WTC11 (cell line): ENCODE data around the gene KAT6B. TPM values are rescaled to one million over a fixed set of nuclear protein-coding genes. Genes with fewer than 3 reads are reported as not detected.

Experiments used
- ATAC-seq: fragments of 200-7000 bp; cut with Tn5 transposase; 2 replicates; pipeline ENCODE4 v1.10.0; 2021; ENCODE audit warnings: mild to moderate bottlenecking, moderate library complexity
- CTCF ChIA-PET: fragments of 300-600 bp; sonication (Branson Sonifier 250); formaldehyde crosslinking; loops from one replicate; lab custom pipeline; 2021; ENCODE audit warnings: antibody characterized with exemption; lab: Charles Lee
- POLR2A ChIA-PET: fragments of 350-600 bp; sonication (Branson Sonifier 250); formaldehyde crosslinking; loops from one replicate; lab custom pipeline; 2021; ENCODE audit warnings: antibody characterized with exemption; lab: Charles Lee
- DNase-seq: peaks from one replicate; pipeline ENCODE4 v3.0.0; 2021; ENCODE audit warnings: low spot score
- H3K27ac Mint-ChIP-seq: 2 replicates; pipeline ENCODE4 v1.8.0; 2021; ENCODE audit warnings: mixed read lengths
- H3K27me3 Mint-ChIP-seq: 2 replicates; pipeline ENCODE4 v1.8.0; 2021; ENCODE audit warnings: low read depth, mild to moderate bottlenecking, moderate library complexity, mixed read lengths
- H3K36me3 Mint-ChIP-seq: 2 replicates; pipeline ENCODE4 v1.8.0; 2021; ENCODE audit warnings: mixed read lengths
- H3K4me1 Mint-ChIP-seq: 2 replicates; pipeline ENCODE4 v1.8.0; 2022; ENCODE audit warnings: mixed read lengths
- H3K4me3 Mint-ChIP-seq: 2 replicates; pipeline ENCODE4 v1.8.0; 2021; ENCODE audit warnings: mild to moderate bottlenecking, moderate library complexity, mixed read lengths
- H3K9me3 Mint-ChIP-seq: 2 replicates; pipeline ENCODE4 v1.8.0; 2021; ENCODE audit warnings: mixed read lengths
- AR ChIP-seq: fragments of 250-450 bp; sonication (Bioruptor Pico); IDR thresholded peaks from 2 replicates; pipeline ENCODE4 v1.9.0; 2021; ENCODE audit warnings: mild to moderate bottlenecking
- ATF1 ChIP-seq: sonication (generic); formaldehyde crosslinking; IDR thresholded peaks from 2 replicates; pipeline ENCODE4 v1.8.1; 2023; ENCODE audit warnings: mild to moderate bottlenecking, moderate library complexity, missing genetic modification reagents
- CBFB ChIP-seq: sonication (generic); formaldehyde crosslinking; IDR thresholded peaks from 2 replicates; pipeline ENCODE4 v1.8.1; 2022; ENCODE audit warnings: mild to moderate bottlenecking, low read depth, missing genetic modification reagents
- CREB1 ChIP-seq: sonication (generic); formaldehyde crosslinking; IDR thresholded peaks from 2 replicates; pipeline ENCODE4 v1.8.0; 2023; ENCODE audit warnings: mild to moderate bottlenecking, missing genetic modification reagents
- E2F1 ChIP-seq: sonication (generic); formaldehyde crosslinking; IDR thresholded peaks from 2 replicates; pipeline ENCODE4 v1.8.0; 2022; ENCODE audit warnings: mild to moderate bottlenecking, missing genetic modification reagents
- GABPB1 ChIP-seq: sonication (generic); formaldehyde crosslinking; IDR thresholded peaks from 2 replicates; pipeline ENCODE4 v1.8.1; 2023; ENCODE audit warnings: mild to moderate bottlenecking, missing genetic modification reagents
- GTF2I ChIP-seq: fragments of 250-450 bp; sonication (Bioruptor Pico); conservative IDR thresholded peaks from 2 replicates; pipeline ENCODE4 v1.4.0; 2021; ENCODE audit warnings: mild to moderate bottlenecking
- MLX ChIP-seq: sonication (generic); formaldehyde crosslinking; IDR thresholded peaks from 2 replicates; pipeline ENCODE4 v1.8.1; 2023; ENCODE audit warnings: mild to moderate bottlenecking, missing genetic modification reagents, moderate library complexity
- MXD4 ChIP-seq: fragments of 250-450 bp; sonication (Bioruptor Pico); IDR thresholded peaks from 2 replicates; pipeline ENCODE4 v1.8.0; 2021; ENCODE audit warnings: mild to moderate bottlenecking, moderate library complexity, borderline replicate concordance
- NFATC4 ChIP-seq: fragments of 250-450 bp; sonication (Bioruptor Pico); IDR thresholded peaks from 2 replicates; pipeline ENCODE4 v1.9.0; 2021; ENCODE audit warnings: mild to moderate bottlenecking
- NFYB ChIP-seq: sonication (generic); formaldehyde crosslinking; conservative IDR thresholded peaks from 2 replicates; pipeline ENCODE4 v1.8.0; 2022; ENCODE audit warnings: low read depth, missing genetic modification reagents
- NR3C1 ChIP-seq: sonication (generic); formaldehyde crosslinking; conservative IDR thresholded peaks from 2 replicates; pipeline ENCODE4 v1.8.1; 2023; ENCODE audit warnings: low read depth, mild to moderate bottlenecking, missing genetic modification reagents
- PRRX2 ChIP-seq: fragments of 250-450 bp; sonication (Bioruptor Pico); IDR thresholded peaks from 2 replicates; pipeline ENCODE4 v1.8.0; 2021; ENCODE audit warnings: mild to moderate bottlenecking
- RELA ChIP-seq: sonication (generic); formaldehyde crosslinking; IDR thresholded peaks from 2 replicates; pipeline ENCODE4 v1.8.1; 2022; ENCODE audit warnings: missing genetic modification reagents, mild to moderate bottlenecking, borderline replicate concordance
- STAT6 ChIP-seq: sonication (generic); formaldehyde crosslinking; conservative IDR thresholded peaks from 2 replicates; pipeline ENCODE4 v1.8.1; 2023; ENCODE audit warnings: mild to moderate bottlenecking, low read depth, missing genetic modification reagents, moderate library complexity
- TCF7 ChIP-seq: sonication (generic); formaldehyde crosslinking; IDR thresholded peaks from 2 replicates; pipeline ENCODE4 v1.8.0; 2022; ENCODE audit warnings: mild to moderate bottlenecking, low read depth, missing genetic modification reagents, moderate library complexity
- USF2 ChIP-seq: sonication (generic); formaldehyde crosslinking; IDR thresholded peaks from 2 replicates; pipeline ENCODE4 v1.8.1; 2023; ENCODE audit warnings: mild to moderate bottlenecking, missing genetic modification reagents, moderate library complexity
- ZNF121 ChIP-seq: sonication (generic); formaldehyde crosslinking; IDR thresholded peaks from 2 replicates; pipeline ENCODE4 v1.8.0; 2023; ENCODE audit warnings: missing genetic modification reagents
- ZNF396 ChIP-seq: fragments of 250-450 bp; sonication (Bioruptor Pico); IDR thresholded peaks from 2 replicates; pipeline ENCODE4 v1.8.0; 2021; ENCODE audit warnings: mild to moderate bottlenecking, moderate library complexity, borderline replicate concordance
- ZNF416 ChIP-seq: fragments of 250-450 bp; sonication (Bioruptor Pico); IDR thresholded peaks from 2 replicates; pipeline ENCODE4 v1.9.0; 2021; ENCODE audit warnings: mild to moderate bottlenecking, inconsistent platforms
- ZNF423 ChIP-seq: fragments of 250-450 bp; sonication (Bioruptor Pico); IDR thresholded peaks from 2 replicates; pipeline ENCODE4 v2.1.2; 2022; ENCODE audit warnings: mild to moderate bottlenecking, moderate library complexity
- ZNF671 ChIP-seq: fragments of 250-450 bp; sonication (Bioruptor Pico); IDR thresholded peaks from 2 replicates; pipeline ENCODE4 v1.8.0; 2021; ENCODE audit warnings: mild to moderate bottlenecking
- total RNA-seq: library from RNA; stranded (reverse); gene quantifications from 3 replicates; pipeline ENCODE4 v1.2.3, GENCODE V29; 2021
- TF ChIP-seq, protein P1 (sequence below): sonication (generic); formaldehyde crosslinking; IDR thresholded peaks from 2 replicates; pipeline ENCODE4 v1.8.1; 2022; ENCODE audit warnings: low read depth, missing genetic modification reagents, borderline replicate concordance
- TF ChIP-seq, protein P2 (sequence below): sonication (generic); formaldehyde crosslinking; IDR thresholded peaks from 2 replicates; pipeline ENCODE4 v1.8.0; 2023; ENCODE audit warnings: missing genetic modification reagents
- TF ChIP-seq, protein P3 (sequence below): sonication (generic); formaldehyde crosslinking; IDR thresholded peaks from 2 replicates; pipeline ENCODE4 v1.8.0; 2022; ENCODE audit warnings: mild to moderate bottlenecking, missing genetic modification reagents

KAT6B gene
- total RNA-seq, 1 experiment from 2014 or later, result 18.5 TPM

DNA sequence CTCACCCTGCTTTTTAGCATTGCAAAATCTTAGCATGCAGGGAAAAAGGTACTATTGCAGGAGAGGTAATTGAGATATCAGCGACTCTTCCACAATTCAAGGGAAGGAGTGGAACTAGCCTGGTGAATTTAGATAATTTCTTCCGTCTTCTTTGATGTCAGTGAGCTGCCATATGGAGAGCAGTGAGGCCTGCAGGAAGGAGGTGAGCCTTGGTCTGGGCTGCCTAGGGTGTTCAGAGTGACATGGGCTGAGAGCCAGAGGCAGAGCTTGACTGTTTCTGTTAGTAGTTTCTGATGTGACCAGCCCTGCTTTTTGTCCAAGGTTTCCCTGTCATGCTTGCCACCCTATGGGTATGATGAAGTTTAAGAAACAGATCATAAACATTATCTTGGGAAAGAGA lies 28.6 kb downstream of the KAT6B start (continued):
- no peak for TF ChIP-seq AR (CRISPR knock-in tag)
- TF ChIP-seq, protein P1, sequence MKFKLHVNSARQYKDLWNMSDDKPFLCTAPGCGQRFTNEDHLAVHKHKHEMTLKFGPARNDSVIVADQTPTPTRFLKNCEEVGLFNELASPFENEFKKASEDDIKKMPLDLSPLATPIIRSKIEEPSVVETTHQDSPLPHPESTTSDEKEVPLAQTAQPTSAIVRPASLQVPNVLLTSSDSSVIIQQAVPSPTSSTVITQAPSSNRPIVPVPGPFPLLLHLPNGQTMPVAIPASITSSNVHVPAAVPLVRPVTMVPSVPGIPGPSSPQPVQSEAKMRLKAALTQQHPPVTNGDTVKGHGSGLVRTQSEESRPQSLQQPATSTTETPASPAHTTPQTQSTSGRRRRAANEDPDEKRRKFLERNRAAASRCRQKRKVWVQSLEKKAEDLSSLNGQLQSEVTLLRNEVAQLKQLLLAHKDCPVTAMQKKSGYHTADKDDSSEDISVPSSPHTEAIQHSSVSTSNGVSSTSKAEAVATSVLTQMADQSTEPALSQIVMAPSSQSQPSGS, result no peak
- no peak for TF ChIP-seq NR3C1 (CRISPR knock-in tag)
- no peak for TF ChIP-seq ZNF416
- TF ChIP-seq ZNF671 (CRISPR knock-in tag), result no peak
- no peak for TF ChIP-seq ZNF121 (CRISPR knock-in tag)
- TF ChIP-seq CBFB, result no peak
- TF ChIP-seq ATF1 (CRISPR knock-in tag), result no peak
- TF ChIP-seq MLX, result no peak

- ATAC-seq (no peak), DNase-seq (no peak)
- Mint-ChIP-seq H3K4me1 (peaks cover 26% of the 10 kb centered on the region), H3K27ac (peak overlapping the region; percentile 82; the same call in 1 of the 2 replicates), H3K27me3 (no peaks in the 10 kb centered on the region)
- no peak for TF ChIP-seq GABPB1 (CRISPR knock-in tag)
- TF ChIP-seq, protein P2, sequence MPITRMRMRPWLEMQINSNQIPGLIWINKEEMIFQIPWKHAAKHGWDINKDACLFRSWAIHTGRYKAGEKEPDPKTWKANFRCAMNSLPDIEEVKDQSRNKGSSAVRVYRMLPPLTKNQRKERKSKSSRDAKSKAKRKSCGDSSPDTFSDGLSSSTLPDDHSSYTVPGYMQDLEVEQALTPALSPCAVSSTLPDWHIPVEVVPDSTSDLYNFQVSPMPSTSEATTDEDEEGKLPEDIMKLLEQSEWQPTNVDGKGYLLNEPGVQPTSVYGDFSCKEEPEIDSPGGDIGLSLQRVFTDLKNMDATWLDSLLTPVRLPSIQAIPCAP, result no peak
- no peak for TF ChIP-seq ZNF416
- no peak for TF ChIP-seq ZNF396 (CRISPR knock-in tag)
- TF ChIP-seq TCF7 (CRISPR knock-in tag), result no peak
- TF ChIP-seq ZNF423 (CRISPR knock-in tag), result no peak
- no peak for TF ChIP-seq RELA
- TF ChIP-seq E2F1 (CRISPR knock-in tag), result no peak
- TF ChIP-seq, protein P3, sequence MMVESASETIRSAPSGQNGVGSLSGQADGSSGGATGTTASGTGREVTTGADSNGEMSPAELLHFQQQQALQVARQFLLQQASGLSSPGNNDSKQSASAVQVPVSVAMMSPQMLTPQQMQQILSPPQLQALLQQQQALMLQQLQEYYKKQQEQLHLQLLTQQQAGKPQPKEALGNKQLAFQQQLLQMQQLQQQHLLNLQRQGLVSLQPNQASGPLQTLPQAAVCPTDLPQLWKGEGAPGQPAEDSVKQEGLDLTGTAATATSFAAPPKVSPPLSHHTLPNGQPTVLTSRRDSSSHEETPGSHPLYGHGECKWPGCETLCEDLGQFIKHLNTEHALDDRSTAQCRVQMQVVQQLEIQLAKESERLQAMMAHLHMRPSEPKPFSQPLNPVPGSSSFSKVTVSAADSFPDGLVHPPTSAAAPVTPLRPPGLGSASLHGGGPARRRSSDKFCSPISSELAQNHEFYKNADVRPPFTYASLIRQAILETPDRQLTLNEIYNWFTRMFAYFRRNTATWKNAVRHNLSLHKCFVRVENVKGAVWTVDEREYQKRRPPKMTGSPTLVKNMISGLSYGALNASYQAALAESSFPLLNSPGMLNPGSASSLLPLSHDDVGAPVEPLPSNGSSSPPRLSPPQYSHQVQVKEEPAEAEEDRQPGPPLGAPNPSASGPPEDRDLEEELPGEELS (CRISPR knock-in tag), result no peak
- TF ChIP-seq GTF2I, result no peak
- TF ChIP-seq USF2 (CRISPR knock-in tag), result no peak
- no peak for TF ChIP-seq PRRX2
- no peak for TF ChIP-seq CREB1 (CRISPR knock-in tag)
- no peak for TF ChIP-seq STAT6 (CRISPR knock-in tag)
- TF ChIP-seq MXD4 (CRISPR knock-in tag), result no peak
- TF ChIP-seq NFYB (CRISPR knock-in tag), result no peak
- no peak for TF ChIP-seq NFATC4 (CRISPR knock-in tag)
- TF ChIP-seq, all 79 proteins: peak for 0
- POLR2A ChIA-PET, result no interaction called here
- Mint-ChIP-seq H3K36me3 (peaks cover 8% of the 10 kb centered on the region; the same call in 1 of the 2 replicates), H3K4me3 (no peak overlapping the region), H3K9me3 (peaks cover 13% of the 10 kb centered on the region)
- CTCF ChIA-PET, result no interaction called here
Observed at GRCh38 chr10:74855439-74855838, 29.0 kb downstream of the KAT6B start.
